Measurements from ENCODE around the gene RHBDL2. TPM values are rescaled to one million over a fixed set of nuclear protein-coding genes. Genes with fewer than 3 reads are reported as not detected.
"Not testable (repeated sequence)": the region's sequence is repeated elsewhere in the genome, so short reads cannot be mapped to it uniquely, and the experiment has no call there.

Gene RHBDL2
- total RNA-seq: 0.59 and 0.72 TPM in 2 replicates

DNA sequence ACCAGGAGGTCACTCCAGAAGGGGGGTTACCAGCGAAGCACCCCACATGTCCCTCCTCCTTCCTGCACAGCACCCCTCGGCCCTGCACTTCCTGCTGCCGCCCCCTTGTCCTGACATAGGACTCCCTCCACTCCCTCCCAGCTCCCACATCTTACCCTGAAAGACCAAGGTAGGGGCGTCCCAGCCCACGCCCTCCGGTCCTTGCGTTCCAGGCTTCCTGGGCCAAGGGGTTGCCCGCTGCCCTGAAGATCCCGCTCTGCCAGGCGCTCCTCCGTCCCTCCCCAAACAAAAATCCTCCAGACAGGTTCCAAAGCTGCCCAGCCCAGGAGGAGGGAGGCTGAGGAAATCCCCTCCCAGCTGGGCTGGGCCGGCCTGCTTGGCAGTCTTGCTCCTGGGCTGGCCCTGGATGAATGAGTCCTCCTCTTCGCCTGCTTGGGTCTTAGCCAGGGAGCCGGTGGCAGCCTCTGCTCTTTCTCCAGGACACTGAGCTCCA, at the start of gene RHBDL2:
Gene RHBDL2 (minus strand): TSS at position 304 of the 493 bp plus-strand sequence. CDS start 22,618 bp downstream, outside the sequence.
- H2AFZ ChIP-seq (ENCODE audit: low read length): peak within 1 kb of the TSS; percentile 96
- DNase-seq (ENCODE audit: insufficient read length, low spot score, missing footprints): peak; percentile 91
- H3K4me2 ChIP-seq (ENCODE audit: insufficient read depth, low read length): peak within 1 kb of the TSS; percentile 94

GRCh38 chr1:38990738-38991637, 49.4 kb upstream of the RHBDL2 start, which contains the start of gene AKIRIN1:
TSS of gene AKIRIN1 (plus strand) at chr1:38991276. CDS start at chr1:38991381, 105 bp downstream.
- H3K4me3 ChIP-seq (ENCODE audit: insufficient read depth, low read length): peak within 1 kb of the TSS; percentile 73
- H3K36me3 ChIP-seq (ENCODE audit: insufficient read depth, low read length): peaks cover 21% of the 10 kb centered on the region
- peaks cover 55% of the 10 kb centered on the region for H3K4me1 ChIP-seq (ENCODE audit: insufficient read depth, low read length)
- peak; percentile 99 for DNase-seq (ENCODE audit: insufficient read length, low spot score, missing footprints)
- no peaks in the 10 kb centered on the region for H3K9me3 ChIP-seq (ENCODE audit: low read depth, low read length)
- peak within 1 kb of the TSS; percentile 87 for H2AFZ ChIP-seq (ENCODE audit: low read length)
- peak within 1 kb of the TSS; percentile 83 for H3K27ac ChIP-seq (ENCODE audit: low read depth, low read length)
- H3K79me2 ChIP-seq (ENCODE audit: insufficient read depth, low read length): peaks cover 52% of the 10 kb centered on the region
- H3K27me3 ChIP-seq (ENCODE audit: insufficient read depth, low read length): no peaks in the 10 kb centered on the region
- H3K4me2 ChIP-seq (ENCODE audit: insufficient read depth, low read length): peak within 1 kb of the TSS; percentile 93
- no peak for TF ChIP-seq CTCF (IDR thresholded peaks at IDR 0.05; ENCODE audit: extremely low read depth, low read depth, low read length)
- peaks cover 41% of the 10 kb centered on the region for H4K20me1 ChIP-seq (ENCODE audit: insufficient read depth, low read length)

More for the DNA sequence above, at the start of gene RHBDL2:
- Histone ChIP-seq H3K36me3 (ENCODE audit: insufficient read depth, low read length) (no peaks in the 10 kb centered on the region), H3K79me2 (ENCODE audit: insufficient read depth, low read length) (peaks cover 3% of the 10 kb centered on the region), H3K9me3 (ENCODE audit: low read depth, low read length) (no peaks in the 10 kb centered on the region), H3K27ac (ENCODE audit: low read depth, low read length) (peak within 1 kb of the TSS; percentile 41), H3K4me1 (ENCODE audit: insufficient read depth, low read length) (peaks cover 5% of the 10 kb centered on the region), H4K20me1 (ENCODE audit: insufficient read depth, low read length) (no peaks in the 10 kb centered on the region), H3K4me3 (ENCODE audit: insufficient read depth, low read length) (peak within 1 kb of the TSS; percentile 95), H3K27me3 (ENCODE audit: insufficient read depth, low read length) (no peaks in the 10 kb centered on the region)
- TF ChIP-seq CTCF (IDR thresholded peaks at IDR 0.05; ENCODE audit: extremely low read depth, low read depth, low read length): no peak

DNA sequence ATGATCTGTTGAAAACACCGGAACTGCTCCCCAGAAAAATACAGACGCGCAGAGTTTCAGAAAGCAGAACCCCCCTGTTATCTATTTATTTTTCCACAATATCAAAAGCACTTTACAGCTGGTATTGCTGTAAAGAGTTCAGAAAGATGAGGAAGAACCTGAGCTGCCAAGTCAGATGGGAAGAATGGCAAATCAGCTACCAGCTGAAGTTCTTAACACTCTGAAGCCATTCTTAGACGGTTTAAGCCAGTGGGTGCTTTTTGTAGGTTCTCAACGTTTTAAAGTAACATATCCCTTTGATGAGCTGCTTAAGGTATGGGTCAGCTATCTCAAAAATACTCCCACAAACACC, 48.7 kb upstream of the RHBDL2 start:
- Histone ChIP-seq H3K27me3 (ENCODE audit: insufficient read depth, low read length) (no peaks in the 10 kb centered on the region), H3K4me3 (ENCODE audit: insufficient read depth, low read length) (peak overlapping the region; percentile 73), H3K36me3 (ENCODE audit: insufficient read depth, low read length) (peaks cover 16% of the 10 kb centered on the region), H3K4me2 (ENCODE audit: insufficient read depth, low read length) (peak overlapping the region; percentile 84), H3K4me1 (ENCODE audit: insufficient read depth, low read length) (peaks cover 59% of the 10 kb centered on the region), H3K9me3 (ENCODE audit: low read depth, low read length) (no peaks in the 10 kb centered on the region), H4K20me1 (ENCODE audit: insufficient read depth, low read length) (peaks cover 36% of the 10 kb centered on the region), H2AFZ (ENCODE audit: low read length) (peak overlapping the region; percentile 87), H3K27ac (ENCODE audit: low read depth, low read length) (peak overlapping the region; percentile 79), H3K79me2 (ENCODE audit: insufficient read depth, low read length) (peaks cover 46% of the 10 kb centered on the region)
- DNase-seq (ENCODE audit: insufficient read length, low spot score, missing footprints): peak; percentile 49
- TF ChIP-seq CTCF (IDR thresholded peaks at IDR 0.05; ENCODE audit: extremely low read depth, low read depth, low read length): no peak

- Histone ChIP-seq H3K4me2 (ENCODE audit: insufficient read depth, low read length) (peak overlapping the region; percentile 84), H3K27me3 (ENCODE audit: insufficient read depth, low read length) (no peaks in the 10 kb centered on the region), H3K9me3 (ENCODE audit: low read depth, low read length) (no peaks in the 10 kb centered on the region), H3K36me3 (ENCODE audit: insufficient read depth, low read length) (peaks cover 15% of the 10 kb centered on the region), H3K79me2 (ENCODE audit: insufficient read depth, low read length) (peaks cover 42% of the 10 kb centered on the region), H3K27ac (ENCODE audit: low read depth, low read length) (peak overlapping the region; percentile 79), H4K20me1 (ENCODE audit: insufficient read depth, low read length) (peaks cover 32% of the 10 kb centered on the region), H2AFZ (ENCODE audit: low read length) (peak overlapping the region; percentile 87), H3K4me1 (ENCODE audit: insufficient read depth, low read length) (peaks cover 61% of the 10 kb centered on the region), H3K4me3 (ENCODE audit: insufficient read depth, low read length) (peak overlapping the region; percentile 73)
- peak; percentile 41 for DNase-seq (ENCODE audit: insufficient read length, low spot score, missing footprints)
- no peak for TF ChIP-seq CTCF (IDR thresholded peaks at IDR 0.05; ENCODE audit: extremely low read depth, low read depth, low read length)
Measured at GRCh38 chr1:38989979-38990378, 48.3 kb upstream of the RHBDL2 start.

- not testable (repeated sequence) for H3K4me3 ChIP-seq (ENCODE audit: insufficient read depth, low read length); H2AFZ ChIP-seq (ENCODE audit: low read length); H3K27ac ChIP-seq (ENCODE audit: low read depth, low read length); H3K27me3 ChIP-seq (ENCODE audit: insufficient read depth, low read length); H3K79me2 ChIP-seq (ENCODE audit: insufficient read depth, low read length); H4K20me1 ChIP-seq (ENCODE audit: insufficient read depth, low read length); H3K36me3 ChIP-seq (ENCODE audit: insufficient read depth, low read length); DNase-seq (ENCODE audit: insufficient read length, low spot score, missing footprints); H3K4me2 ChIP-seq (ENCODE audit: insufficient read depth, low read length); H3K4me1 ChIP-seq (ENCODE audit: insufficient read depth, low read length); H3K9me3 ChIP-seq (ENCODE audit: low read depth, low read length)
Measured at GRCh38 chr1:38979380-38979779, 37.8 kb upstream of the RHBDL2 start.

GRCh38 chr1:38978245-38978542, 36.6 kb upstream of the RHBDL2 start:
- H3K27me3 ChIP-seq (ENCODE audit: insufficient read depth, low read length); H3K4me3 ChIP-seq (ENCODE audit: insufficient read depth, low read length); H2AFZ ChIP-seq (ENCODE audit: low read length); DNase-seq (ENCODE audit: insufficient read length, low spot score, missing footprints); H3K9me3 ChIP-seq (ENCODE audit: low read depth, low read length); H3K36me3 ChIP-seq (ENCODE audit: insufficient read depth, low read length); H3K4me2 ChIP-seq (ENCODE audit: insufficient read depth, low read length); H4K20me1 ChIP-seq (ENCODE audit: insufficient read depth, low read length); H3K27ac ChIP-seq (ENCODE audit: low read depth, low read length); H3K4me1 ChIP-seq (ENCODE audit: insufficient read depth, low read length); H3K79me2 ChIP-seq (ENCODE audit: insufficient read depth, low read length): not testable (repeated sequence)

Measured in osteoblast (primary cell).